TTC549 (cell line): ENCODE data around the gene SUSD4.

Source experiments
- FAIRE-seq: peaks from 2 replicates; lab custom pipeline; 2012; peaks lifted over from hg19 to GRCh38; lab: Jason Lieb, UNC

SUSD4 gene

GRCh38 chr1:223355699-223356098 lies 8.3 kb downstream of the SUSD4 start:
- no peak for FAIRE-seq

- FAIRE-seq: no peak
Observed at GRCh38 chr1:223353939-223354338, 10.0 kb downstream of the SUSD4 start.

DNA sequence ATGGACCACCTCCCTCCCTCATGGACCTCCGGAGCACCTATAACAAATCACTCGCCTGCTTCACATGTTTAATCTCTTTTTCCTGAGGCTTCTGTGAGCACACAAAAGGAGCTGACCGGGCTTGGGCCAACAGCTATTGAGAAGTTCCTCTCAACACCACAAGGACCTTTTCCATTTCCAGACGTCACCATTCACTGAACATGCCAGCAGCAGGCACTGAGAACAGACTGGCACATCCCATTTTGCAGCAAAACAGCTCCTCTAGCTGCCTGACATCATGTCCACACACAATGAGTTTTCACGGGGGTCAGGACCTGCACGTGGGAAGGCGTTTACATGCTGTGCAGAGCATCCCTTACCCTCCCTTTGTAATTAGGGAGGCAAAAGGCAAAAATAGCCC lies 11.0 kb downstream of the SUSD4 start:
- no peak for FAIRE-seq

- no peak for FAIRE-seq
Observed at GRCh38 chr1:223350361-223350908, 13.5 kb downstream of the SUSD4 start.

- no peak for FAIRE-seq
Observed at GRCh38 chr1:223349241-223349640, 14.7 kb downstream of the SUSD4 start.

GRCh38 chr1:223348439-223348838 lies 15.5 kb downstream of the SUSD4 start:
- FAIRE-seq: no peak

DNA sequence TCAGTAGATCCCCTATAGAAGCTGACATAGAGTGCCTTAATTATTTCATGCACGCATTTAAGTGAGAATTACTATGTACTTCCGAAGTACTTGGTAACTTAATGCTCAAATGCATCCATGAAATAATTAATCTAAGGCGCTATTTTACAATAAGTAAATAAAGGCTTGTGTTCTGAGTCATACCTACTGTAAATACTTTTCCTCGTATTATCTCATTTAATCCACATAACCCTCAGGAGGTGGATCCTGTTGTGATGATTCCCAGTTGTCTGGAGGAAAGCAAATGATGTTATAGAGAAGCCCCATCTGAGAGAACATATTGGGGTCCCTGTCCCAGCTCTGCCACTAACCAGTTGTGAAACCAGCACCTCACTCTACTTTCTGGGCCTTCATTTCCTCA lies 16.4 kb downstream of the SUSD4 start:
- FAIRE-seq: no peak

DNA sequence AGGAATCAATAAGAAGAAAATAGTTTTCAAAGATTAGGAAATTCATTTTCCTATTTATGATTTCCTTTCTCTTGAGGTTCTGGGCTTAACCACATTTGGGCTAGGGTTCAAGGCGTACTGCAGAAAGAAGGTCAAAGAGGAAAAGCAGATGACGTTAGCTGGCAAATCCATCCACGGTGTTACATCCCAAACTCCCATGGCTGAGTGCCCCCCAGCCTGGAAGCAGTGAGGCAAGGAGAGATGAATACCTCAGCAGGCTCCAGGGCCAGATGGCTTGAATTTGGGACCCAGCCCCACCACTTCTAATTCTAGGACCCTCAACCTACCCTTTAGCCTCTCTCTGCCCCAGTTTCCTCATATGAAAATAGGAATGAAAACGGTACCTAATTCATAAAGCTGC lies 17.7 kb downstream of the SUSD4 start:
- FAIRE-seq: no peak

DNA sequence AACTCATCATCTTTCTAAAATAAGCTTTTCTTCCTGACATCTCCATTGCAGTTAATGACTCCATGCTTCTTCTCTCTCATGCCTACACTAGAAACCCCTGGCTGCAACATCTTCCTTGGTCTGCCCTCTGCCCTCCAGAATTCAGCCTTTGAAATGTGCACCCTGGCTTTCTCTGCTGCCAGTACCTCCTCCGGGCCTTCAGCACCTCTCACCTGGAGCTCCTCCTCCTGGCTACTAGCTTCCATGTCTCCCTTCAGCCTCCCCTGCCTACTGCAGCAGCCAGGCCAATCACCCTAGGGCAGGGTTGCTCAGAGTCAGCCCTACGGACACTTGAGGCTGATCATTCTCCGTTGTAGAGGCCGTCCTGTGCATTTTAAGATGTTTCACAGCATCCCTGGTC lies 18.3 kb downstream of the SUSD4 start:
- no peak for FAIRE-seq

DNA sequence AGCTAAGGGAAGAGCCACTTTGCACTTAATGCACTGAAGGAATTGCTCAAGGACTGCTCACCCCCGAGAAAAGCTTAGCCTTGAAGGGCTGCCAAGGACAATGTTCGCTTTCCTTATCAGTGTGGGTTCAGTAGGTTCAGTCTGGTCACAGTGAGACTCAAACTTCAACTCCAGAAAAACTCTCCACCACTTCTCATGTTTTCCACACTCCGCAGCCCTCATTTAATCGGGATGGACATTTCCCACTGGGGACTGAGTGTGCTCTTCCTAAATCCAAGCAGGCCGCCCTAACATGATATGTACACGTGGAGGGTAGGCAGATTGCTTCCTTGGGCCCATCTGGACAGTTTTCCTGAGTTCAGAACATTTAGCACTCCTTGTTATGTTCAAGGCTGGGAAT lies 19.5 kb downstream of the SUSD4 start:
- no peak for FAIRE-seq

DNA sequence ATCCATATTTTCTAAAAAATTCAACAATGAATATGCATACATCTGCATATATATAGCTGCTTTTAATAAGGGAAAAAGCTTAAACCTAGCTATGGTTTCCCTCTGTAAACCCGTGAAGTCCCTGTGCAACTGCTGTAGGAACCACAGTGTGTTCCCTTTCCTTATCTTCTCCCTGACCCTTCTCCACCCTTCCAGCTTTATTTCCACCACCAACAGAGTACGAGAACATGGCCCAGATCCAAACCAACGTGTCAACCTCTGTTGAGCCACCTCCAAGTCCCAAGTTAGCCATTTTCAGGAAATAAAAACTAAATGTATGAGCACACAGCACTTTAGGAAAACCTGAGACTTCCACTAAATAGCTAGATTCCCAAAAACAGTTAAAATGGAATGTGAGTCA lies 20.3 kb downstream of the SUSD4 start:
- no peak for FAIRE-seq

DNA sequence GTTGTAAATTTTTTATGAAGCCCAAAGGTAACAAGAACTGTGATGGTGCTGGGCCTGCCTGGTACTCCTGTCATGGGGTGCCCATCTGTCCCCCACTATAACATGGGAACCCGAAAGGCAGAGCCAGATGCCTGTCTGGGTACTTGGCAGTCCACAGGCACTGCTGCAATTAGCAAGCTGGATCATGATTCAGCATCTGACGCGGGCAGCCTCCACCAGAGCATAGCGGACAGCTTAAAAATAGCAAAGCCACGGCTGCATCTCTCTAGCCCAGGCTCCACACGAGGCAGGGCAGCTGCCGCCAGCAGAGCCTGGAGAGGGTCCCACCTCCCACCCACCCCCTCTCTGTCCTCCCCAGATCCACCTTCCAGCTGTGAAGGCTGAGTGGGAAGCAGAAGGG lies 22.9 kb downstream of the SUSD4 start:
- no peak for FAIRE-seq

DNA sequence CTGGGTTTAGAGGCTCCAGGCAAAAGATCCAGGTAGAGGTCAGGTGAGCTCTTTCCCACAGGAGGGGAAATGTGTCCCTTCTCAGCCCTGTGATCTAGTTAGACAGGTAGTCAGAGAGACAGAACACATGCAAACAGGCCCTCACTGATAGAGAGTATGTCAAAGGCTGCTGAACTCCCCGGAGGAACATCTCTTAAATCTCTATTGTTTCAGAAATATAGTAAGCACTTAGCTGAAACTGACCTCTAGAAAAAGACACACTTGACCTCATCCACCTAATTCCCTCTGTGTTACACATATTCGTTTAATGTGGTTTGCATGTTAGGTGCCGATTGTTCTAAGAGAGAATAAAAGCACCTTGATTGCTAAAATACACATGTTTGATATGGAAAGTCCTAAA lies 23.3 kb downstream of the SUSD4 start:
- FAIRE-seq: no peak

DNA sequence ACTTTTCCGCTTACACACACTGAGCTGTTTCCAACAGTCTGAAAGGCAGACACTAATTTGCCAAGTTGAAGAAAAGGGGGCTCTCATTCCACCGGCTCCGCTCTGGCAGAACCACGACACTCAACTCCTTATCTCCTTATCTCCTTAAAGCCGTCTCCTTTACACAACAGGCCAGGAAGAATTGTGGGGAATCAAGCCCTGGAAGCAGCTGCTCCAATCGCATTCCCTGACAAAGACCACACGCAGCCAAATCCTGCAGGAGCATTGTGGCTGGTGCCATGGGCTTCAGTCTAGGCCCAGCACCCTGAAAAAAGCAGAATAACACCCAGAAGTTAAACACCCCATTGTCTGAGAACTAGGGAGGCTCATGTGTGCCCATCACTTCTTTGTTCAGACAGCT lies 24.1 kb downstream of the SUSD4 start:
- no peak for FAIRE-seq

DNA sequence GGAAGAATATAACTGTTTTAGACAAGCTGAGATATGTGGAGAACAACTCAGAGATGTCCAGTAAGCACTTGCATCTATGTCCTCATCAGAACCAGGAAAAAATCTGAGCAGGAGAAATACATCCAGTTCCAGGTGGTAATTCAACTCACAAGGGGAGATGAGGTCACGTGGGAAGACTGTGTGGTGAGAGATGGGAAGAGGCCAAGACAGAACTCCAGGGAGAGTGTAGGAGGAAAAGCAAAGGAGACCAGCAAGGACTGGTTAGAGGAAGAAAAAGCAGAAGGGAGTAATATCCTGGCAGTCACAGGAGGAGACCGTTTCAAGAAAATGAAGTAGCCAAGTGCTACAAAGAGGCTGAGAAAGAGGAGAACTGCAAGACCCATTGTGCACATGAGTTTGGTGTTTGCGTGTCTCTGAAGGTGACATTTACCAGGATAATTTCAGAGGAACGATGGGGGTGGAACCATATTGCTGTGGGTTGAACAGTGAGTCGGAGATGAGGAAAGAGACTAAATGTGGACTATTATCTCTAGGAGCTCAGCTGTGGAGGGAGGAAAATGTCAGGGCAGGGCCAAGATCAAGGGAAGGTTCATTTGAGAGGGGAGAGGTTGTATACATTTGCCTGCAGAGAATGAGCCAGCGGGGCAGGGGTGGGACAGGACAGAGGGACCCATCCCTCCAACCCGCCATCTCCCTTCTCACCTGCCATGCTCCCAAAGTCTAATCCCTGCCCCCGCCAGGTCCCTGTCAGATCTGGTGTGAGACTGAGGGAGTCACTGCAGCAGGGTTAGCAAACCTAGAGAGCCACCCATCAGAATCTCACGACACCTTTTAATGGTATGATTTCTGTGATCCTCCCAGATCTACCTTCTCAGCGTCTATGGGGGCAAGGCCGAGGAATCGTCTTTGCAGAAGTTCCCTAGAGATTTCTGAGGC lies 24.9 kb downstream of the SUSD4 start:
- no peak for FAIRE-seq

GRCh38 chr1:223337174-223337869 lies 26.7 kb downstream of the SUSD4 start:
- FAIRE-seq: no peak

DNA sequence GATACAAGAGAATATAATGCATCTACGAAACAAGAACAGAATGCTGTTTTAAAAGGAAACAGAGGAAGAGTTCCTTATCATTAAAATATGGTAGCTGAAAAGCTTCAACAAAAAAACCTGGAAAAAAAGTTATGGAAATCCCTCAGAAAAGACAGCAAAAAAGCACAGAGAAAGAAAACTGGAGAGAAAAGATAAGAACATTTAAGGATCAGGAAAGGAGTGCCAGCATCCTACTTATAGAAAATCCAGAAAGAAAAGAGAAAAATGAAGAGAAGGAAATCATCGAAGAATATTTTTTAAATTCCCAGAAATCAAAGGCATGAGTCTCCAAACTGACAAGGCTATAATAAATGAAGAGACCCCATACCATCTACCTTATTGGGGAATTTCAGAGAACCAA lies 29.8 kb downstream of the SUSD4 start:
- no peak for FAIRE-seq

- FAIRE-seq: no peak
Observed at GRCh38 chr1:223332997-223333396, 31.0 kb downstream of the SUSD4 start.

GRCh38 chr1:223331929-223332328 lies 32.0 kb downstream of the SUSD4 start:
- no peak for FAIRE-seq

DNA sequence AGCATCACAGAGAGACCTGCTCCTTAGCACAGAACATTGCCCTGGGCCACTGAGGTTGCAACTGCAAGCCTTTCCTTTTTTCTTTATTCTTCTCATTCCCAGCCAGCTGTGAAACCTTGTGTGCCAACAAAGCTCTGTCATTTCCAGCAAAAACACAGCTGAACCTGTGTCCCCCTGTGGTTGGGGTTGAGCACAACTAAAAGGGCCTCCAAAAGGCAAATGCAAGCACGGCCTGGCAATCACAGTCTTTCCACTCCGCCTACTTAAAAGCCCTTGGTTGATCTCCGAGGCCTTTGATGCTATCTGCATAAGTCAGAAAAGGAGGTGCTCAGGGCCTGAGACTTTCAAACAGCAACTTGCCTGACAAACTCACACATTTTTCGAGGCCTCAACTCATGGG lies 32.7 kb downstream of the SUSD4 start:
- FAIRE-seq: no peak

GRCh38 chr1:223330466-223330865 lies 33.5 kb downstream of the SUSD4 start:
- no peak for FAIRE-seq

- FAIRE-seq: no peak
Observed at GRCh38 chr1:223329664-223330415, 34.1 kb downstream of the SUSD4 start.

GRCh38 chr1:223329252-223329651 lies 34.7 kb downstream of the SUSD4 start:
- FAIRE-seq: no peak
